Panc1 (cell line): ENCODE measurements around the gene NOL7. TPM values are rescaled to one million over a fixed set of nuclear protein-coding genes. Genes with fewer than 3 reads are reported as not detected.

Experiments used
- ATAC-seq: fragments of 200-7000 bp; cut with Tn5 transposase; 2 replicates; pipeline ENCODE4 v1.9.1; 2020; ENCODE audit warnings: mild to moderate bottlenecking, moderate library complexity
- BruUV-seq: library from RNA; stranded (reverse); fragments of 400-500 nt; replicated peaks from 2 replicates; lab custom pipeline; 2021; lab: Mats Ljungman, UMichigan
- CTCF ChIA-PET: fragments of 300-600 bp; sonication (Branson Sonifier 250); formaldehyde crosslinking; loops from one replicate; lab custom pipeline; 2022; ENCODE audit warnings: antibody characterized with exemption; lab: Charles Lee
- POLR2A ChIA-PET: fragments of 300-600 bp; sonication (Branson Sonifier 250); formaldehyde crosslinking; loops from one replicate; lab custom pipeline; 2022; ENCODE audit warnings: antibody characterized with exemption; lab: Charles Lee
- DNase-seq: peaks from one replicate; pipeline ENCODE4 v3.0.0-alpha.2; 2010; ENCODE audit warnings: low read depth, low spot score
- H3K27ac ChIP-seq: 2 replicates; pipeline ENCODE4 v1.5.1; 2011; ENCODE audit warnings: mild to moderate bottlenecking, low read length, inconsistent platforms
- H3K27me3 ChIP-seq: fragments of 200-500 bp; sonication (Bioruptor generic); 2 replicates; pipeline ENCODE4 v1.6.0; 2014; ENCODE audit warnings: low read length, inconsistent platforms; ENCODE audit not compliant: control insufficient read depth, insufficient read depth
- H3K36me3 ChIP-seq: fragments of 200-500 bp; sonication (Bioruptor generic); 2 replicates; pipeline ENCODE4 v1.5.1; 2014; ENCODE audit warnings: inconsistent platforms, mild to moderate bottlenecking, low read length, moderate library complexity; ENCODE audit not compliant: control insufficient read depth, insufficient read depth
- H3K4me1 ChIP-seq: 2 replicates; pipeline ENCODE4 v1.5.1; 2011; ENCODE audit warnings: inconsistent platforms, mild to moderate bottlenecking, low read length, moderate library complexity; ENCODE audit not compliant: control insufficient read depth, insufficient read depth
- H3K4me3 ChIP-seq, 2 experiments: 2 replicates each; pipeline ENCODE4 v1.5.1; 2011 to 2012; ENCODE audit warnings: low read depth in 2 of 2, low read length in 2 of 2, mild to moderate bottlenecking in 2 of 2, inconsistent platforms in 1 of 2, moderate library complexity in 1 of 2
- H3K9me3 ChIP-seq: fragments of 200-500 bp; sonication (Bioruptor generic); 2 replicates; pipeline ENCODE4 v1.5.1; 2014; ENCODE audit warnings: low read depth, mild to moderate bottlenecking, inconsistent platforms, low read length, moderate library complexity; ENCODE audit not compliant: control insufficient read depth, insufficient read depth
- POLR2AphosphoS5 ChIP-seq: IDR thresholded peaks from 2 replicates; pipeline ENCODE4 v1.6.1; 2012; ENCODE audit warnings: mild to moderate bottlenecking, low read depth, low read length, moderate library complexity
- SIN3A ChIP-seq: IDR thresholded peaks from 2 replicates; pipeline ENCODE4 v1.6.1; 2012; ENCODE audit warnings: low read depth, mild to moderate bottlenecking, low read length, moderate library complexity, borderline replicate concordance; ENCODE audit not compliant: insufficient read depth
- TCF7L2 ChIP-seq: IDR thresholded peaks from 2 replicates; pipeline ENCODE4 v1.6.1; 2011; ENCODE audit warnings: mild to moderate bottlenecking, low read depth, low read length, inconsistent platforms
- in situ Hi-C: cut with HindIII; loops from 2 replicates; pipeline ENCODE4 v1.10.0; 2016; ENCODE audit warnings: low sequenced_read_pairs, low pct_unique_long_range_greater_than_20kb
- intact Hi-C: fragments of 100-400 bp; cut with micrococcal nuclease; formaldehyde crosslinking; loops from one replicate; pipeline ENCODE4 v1.10.0; 2022; ENCODE audit not compliant: unreplicated experiment
- total RNA-seq: library from RNA; stranded (reverse); gene quantifications from one replicate; pipeline ENCODE4 v1.2.1, GENCODE V29; 2021; ENCODE audit not compliant: unreplicated experiment
- TF ChIP-seq, protein P1 (sequence below): fragments of 450-650 bp; IDR thresholded peaks from 2 replicates; pipeline ENCODE4 v1.5.1; 2017; ENCODE audit warnings: mild to moderate bottlenecking
- TF ChIP-seq, protein P2 (sequence below), 2 experiments: IDR thresholded peaks; 2 replicates each; pipeline ENCODE4 v1.6.1; 2011 to 2012; ENCODE audit warnings: low read depth in 2 of 2, control low read depth in 1 of 2, low read length in 1 of 2, mild to moderate bottlenecking in 1 of 2, moderate library complexity in 1 of 2; ENCODE audit not compliant: insufficient read depth in 1 of 2

Gene NOL7
- total RNA-seq, 1 experiment from 2014 or later = 74.4 TPM

DNA sequence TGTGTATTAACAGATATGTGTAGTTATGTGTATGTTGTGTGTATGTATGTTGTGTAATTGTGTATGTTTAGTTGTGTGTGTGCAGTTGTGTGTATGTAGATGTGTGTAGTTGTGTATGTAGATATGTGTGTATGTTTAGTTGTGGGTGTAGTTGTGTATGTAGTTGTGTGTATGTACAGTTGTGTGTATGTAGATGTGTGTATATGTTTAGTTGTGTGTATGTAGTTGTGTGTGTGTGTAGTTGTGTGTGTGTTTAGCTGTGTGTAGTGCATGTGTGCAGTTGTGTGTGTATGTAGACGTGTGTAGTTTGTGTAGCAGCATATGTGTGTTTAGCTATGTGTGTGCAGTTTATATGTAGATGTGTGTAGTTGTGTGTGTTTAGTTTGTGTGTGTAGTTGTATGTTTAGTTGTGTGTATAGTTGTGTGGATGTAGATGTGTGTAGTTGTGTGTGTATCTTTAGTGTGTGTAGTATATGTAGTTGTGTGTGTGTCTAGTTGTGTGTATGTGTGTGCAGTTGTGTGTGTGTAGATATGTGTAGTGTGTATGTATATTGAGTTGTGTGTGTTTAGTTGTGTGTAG, 24.5 kb upstream of the NOL7 start:
- TF ChIP-seq, protein P1, sequence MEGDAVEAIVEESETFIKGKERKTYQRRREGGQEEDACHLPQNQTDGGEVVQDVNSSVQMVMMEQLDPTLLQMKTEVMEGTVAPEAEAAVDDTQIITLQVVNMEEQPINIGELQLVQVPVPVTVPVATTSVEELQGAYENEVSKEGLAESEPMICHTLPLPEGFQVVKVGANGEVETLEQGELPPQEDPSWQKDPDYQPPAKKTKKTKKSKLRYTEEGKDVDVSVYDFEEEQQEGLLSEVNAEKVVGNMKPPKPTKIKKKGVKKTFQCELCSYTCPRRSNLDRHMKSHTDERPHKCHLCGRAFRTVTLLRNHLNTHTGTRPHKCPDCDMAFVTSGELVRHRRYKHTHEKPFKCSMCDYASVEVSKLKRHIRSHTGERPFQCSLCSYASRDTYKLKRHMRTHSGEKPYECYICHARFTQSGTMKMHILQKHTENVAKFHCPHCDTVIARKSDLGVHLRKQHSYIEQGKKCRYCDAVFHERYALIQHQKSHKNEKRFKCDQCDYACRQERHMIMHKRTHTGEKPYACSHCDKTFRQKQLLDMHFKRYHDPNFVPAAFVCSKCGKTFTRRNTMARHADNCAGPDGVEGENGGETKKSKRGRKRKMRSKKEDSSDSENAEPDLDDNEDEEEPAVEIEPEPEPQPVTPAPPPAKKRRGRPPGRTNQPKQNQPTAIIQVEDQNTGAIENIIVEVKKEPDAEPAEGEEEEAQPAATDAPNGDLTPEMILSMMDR = no peak
- no peak overlapping the region for H3K27ac ChIP-seq
- no peaks in the 10 kb centered on the region for H3K36me3 ChIP-seq
- POLR2A ChIA-PET = no interaction called here
- in situ Hi-C loops (no loop called here), intact Hi-C loops (no loop called here)
- no peaks in the 10 kb centered on the region for H3K9me3 ChIP-seq
- H3K27me3 ChIP-seq = no peaks in the 10 kb centered on the region
- DNase-seq (no peak), ATAC-seq (no peak)
- CTCF ChIA-PET = no interaction called here
- no peak overlapping the region for H3K4me3 ChIP-seq
- BruUV-seq = no TSS peak
- H3K4me1 ChIP-seq = no peaks in the 10 kb centered on the region

DNA sequence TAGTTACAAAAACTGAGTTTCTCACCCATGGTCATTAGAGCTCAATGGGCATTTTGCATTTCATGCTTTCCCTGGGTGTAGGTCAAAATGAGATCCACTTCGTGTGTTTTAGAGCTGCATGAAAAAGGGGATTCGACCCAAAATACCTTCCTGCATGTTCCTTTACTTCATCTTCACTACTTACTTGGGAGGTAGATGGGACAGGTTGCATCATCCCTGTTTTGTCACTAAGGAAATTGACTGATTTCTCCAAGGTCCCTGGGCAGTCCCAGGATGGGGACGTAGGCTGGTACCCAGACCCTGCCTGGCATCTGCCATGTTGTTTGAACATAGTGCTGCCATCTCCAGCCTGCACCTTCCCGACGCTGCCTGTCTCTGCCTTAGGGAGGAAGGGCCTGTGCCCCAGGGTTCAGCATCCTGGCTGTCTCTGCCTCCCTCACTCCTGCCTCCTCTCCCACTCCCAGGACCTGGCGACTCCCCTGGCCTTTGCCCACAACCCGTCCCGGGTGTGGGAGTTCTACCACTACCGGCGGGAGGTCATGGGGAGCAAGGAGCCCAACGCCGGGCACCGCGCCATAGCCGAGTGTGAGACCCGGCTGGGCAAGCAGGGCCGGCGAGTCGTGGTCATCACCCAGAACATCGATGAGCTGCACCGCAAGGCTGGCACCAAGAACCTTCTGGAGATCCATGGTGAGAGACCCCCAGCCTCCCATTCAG, 23.8 kb upstream of the NOL7 start:
- Histone ChIP-seq H3K4me1 (no peaks in the 10 kb centered on the region), H3K4me3 (no peak overlapping the region), H3K27ac (no peak overlapping the region), H3K27me3 (no peaks in the 10 kb centered on the region), H3K36me3 (no peaks in the 10 kb centered on the region; the same call in 1 of the 2 replicates), H3K9me3 (no peaks in the 10 kb centered on the region)
- intact Hi-C loops (no loop called here), in situ Hi-C loops (no loop called here)
- POLR2A ChIA-PET = no interaction called here
- BruUV-seq = no TSS peak
- DNase-seq = no peak
- CTCF ChIA-PET = no interaction called here
- ATAC-seq = no peak
- TF ChIP-seq POLR2AphosphoS5 (no peak), TCF7L2 (no peak), SIN3A (no peak)
- TF ChIP-seq, protein P1 = no peak
- TF ChIP-seq, protein P2, sequence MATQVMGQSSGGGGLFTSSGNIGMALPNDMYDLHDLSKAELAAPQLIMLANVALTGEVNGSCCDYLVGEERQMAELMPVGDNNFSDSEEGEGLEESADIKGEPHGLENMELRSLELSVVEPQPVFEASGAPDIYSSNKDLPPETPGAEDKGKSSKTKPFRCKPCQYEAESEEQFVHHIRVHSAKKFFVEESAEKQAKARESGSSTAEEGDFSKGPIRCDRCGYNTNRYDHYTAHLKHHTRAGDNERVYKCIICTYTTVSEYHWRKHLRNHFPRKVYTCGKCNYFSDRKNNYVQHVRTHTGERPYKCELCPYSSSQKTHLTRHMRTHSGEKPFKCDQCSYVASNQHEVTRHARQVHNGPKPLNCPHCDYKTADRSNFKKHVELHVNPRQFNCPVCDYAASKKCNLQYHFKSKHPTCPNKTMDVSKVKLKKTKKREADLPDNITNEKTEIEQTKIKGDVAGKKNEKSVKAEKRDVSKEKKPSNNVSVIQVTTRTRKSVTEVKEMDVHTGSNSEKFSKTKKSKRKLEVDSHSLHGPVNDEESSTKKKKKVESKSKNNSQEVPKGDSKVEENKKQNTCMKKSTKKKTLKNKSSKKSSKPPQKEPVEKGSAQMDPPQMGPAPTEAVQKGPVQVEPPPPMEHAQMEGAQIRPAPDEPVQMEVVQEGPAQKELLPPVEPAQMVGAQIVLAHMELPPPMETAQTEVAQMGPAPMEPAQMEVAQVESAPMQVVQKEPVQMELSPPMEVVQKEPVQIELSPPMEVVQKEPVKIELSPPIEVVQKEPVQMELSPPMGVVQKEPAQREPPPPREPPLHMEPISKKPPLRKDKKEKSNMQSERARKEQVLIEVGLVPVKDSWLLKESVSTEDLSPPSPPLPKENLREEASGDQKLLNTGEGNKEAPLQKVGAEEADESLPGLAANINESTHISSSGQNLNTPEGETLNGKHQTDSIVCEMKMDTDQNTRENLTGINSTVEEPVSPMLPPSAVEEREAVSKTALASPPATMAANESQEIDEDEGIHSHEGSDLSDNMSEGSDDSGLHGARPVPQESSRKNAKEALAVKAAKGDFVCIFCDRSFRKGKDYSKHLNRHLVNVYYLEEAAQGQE (IDR thresholded peaks at IDR 0.05; ENCODE audit: insufficient read depth in 1 of 2, low read depth in 2 of 2, low read length in 1 of 2) = no peak
